Measurements from ENCODE around the gene SFT2D3.

- TF ChIP-seq, protein P1, sequence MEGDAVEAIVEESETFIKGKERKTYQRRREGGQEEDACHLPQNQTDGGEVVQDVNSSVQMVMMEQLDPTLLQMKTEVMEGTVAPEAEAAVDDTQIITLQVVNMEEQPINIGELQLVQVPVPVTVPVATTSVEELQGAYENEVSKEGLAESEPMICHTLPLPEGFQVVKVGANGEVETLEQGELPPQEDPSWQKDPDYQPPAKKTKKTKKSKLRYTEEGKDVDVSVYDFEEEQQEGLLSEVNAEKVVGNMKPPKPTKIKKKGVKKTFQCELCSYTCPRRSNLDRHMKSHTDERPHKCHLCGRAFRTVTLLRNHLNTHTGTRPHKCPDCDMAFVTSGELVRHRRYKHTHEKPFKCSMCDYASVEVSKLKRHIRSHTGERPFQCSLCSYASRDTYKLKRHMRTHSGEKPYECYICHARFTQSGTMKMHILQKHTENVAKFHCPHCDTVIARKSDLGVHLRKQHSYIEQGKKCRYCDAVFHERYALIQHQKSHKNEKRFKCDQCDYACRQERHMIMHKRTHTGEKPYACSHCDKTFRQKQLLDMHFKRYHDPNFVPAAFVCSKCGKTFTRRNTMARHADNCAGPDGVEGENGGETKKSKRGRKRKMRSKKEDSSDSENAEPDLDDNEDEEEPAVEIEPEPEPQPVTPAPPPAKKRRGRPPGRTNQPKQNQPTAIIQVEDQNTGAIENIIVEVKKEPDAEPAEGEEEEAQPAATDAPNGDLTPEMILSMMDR (IDR thresholded peaks at IDR 0.05; ENCODE audit: low read depth, low read length, poor library complexity, severe bottlenecking), result no peak
- no peak for TF ChIP-seq EZH2phosphoT487 (IDR thresholded peaks at IDR 0.05; ENCODE audit: borderline replicate concordance, low read length)
Observed at GRCh38 chr2:127664065-127664894, 37.0 kb upstream of the SFT2D3 start.
